ENCODE measurements around the gene KLRC3. TPM values are rescaled to one million over a fixed set of nuclear protein-coding genes. Genes with fewer than 3 reads are reported as not detected.

KLRC3 gene
- total and polyA plus RNA-seq, 2 donors (not counting 3 experiments of a cell fraction or from before 2014, with no cell fraction given): not detected

- CTCF ChIA-PET: no interaction called here
- Histone ChIP-seq H3K9ac (replicated peaks; ENCODE audit: extremely low read depth, insufficient read depth, low read length) (no peak overlapping the region), H3K9me3 (replicated peaks; ENCODE audit: control insufficient read depth, insufficient read depth, low read length) (no peaks in the 10 kb centered on the region), H3K79me2 (ENCODE audit: control insufficient read depth, insufficient read depth, low read length) (no peaks in the 10 kb centered on the region), H3K4me1 (ENCODE audit: control insufficient read depth, extremely low read depth, insufficient read depth, low read length) (no peaks in the 10 kb centered on the region), H4K20me1 (replicated peaks; ENCODE audit: control insufficient read depth, extremely low read depth, insufficient read depth, low read length) (no peaks in the 10 kb centered on the region), H3K4me3 (replicated peaks in 1 of 3; ENCODE audit: insufficient read depth in 1 of 3, low read depth in 1 of 3, low read length in 3 of 3) (no peak overlapping the region), H3K27ac (ENCODE audit: insufficient read depth, low read depth, low read length) (no peak overlapping the region), H3K36me3 (ENCODE audit: control insufficient read depth in 2 of 2, extremely low read depth in 1 of 2, insufficient read depth in 2 of 2, low read length in 2 of 2) (no peaks in the 10 kb centered on the region), H3K9me1 (replicated peaks; ENCODE audit: control insufficient read depth, extremely low read depth, insufficient read depth, low read length) (no peaks in the 10 kb centered on the region), H2AFZ (ENCODE audit: low read depth, low read length) (no peak overlapping the region), H3K4me2 (ENCODE audit: insufficient read depth, low read length) (no peak overlapping the region), H3K27me3 (ENCODE audit: control insufficient read depth in 2 of 2, insufficient read depth in 2 of 2, low read length in 2 of 2) (no peaks in the 10 kb centered on the region)
- no peak for FAIRE-seq
- dilution Hi-C loops (cut with MboI; ENCODE audit: extremely low pct_ligation_motif_present, low sequenced_read_pairs): no loop called here
- no peak for DNase-seq (ENCODE audit: low read depth, low spot score)
- BruUV-seq (replicated peaks): no TSS peak
- intact Hi-C loops (cut with micrococcal nuclease): no loop called here
- POLR2A ChIA-PET: no interaction called here
- no peak for TF ChIP-seq MYC (IDR thresholded peaks at IDR 0.05; ENCODE audit: low read depth, low read length)
- no peak for TF ChIP-seq GATA2 (IDR thresholded peaks at IDR 0.05; ENCODE audit: insufficient read depth, insufficient read length, low read depth, low read length)
- no peak for TF ChIP-seq POLR2AphosphoS5 (IDR thresholded peaks at IDR 0.05; ENCODE audit: insufficient read depth, low read depth, low read length)
Measured at GRCh38 chr12:10400829-10401228, 19.6 kb downstream of the KLRC3 start.

- DNase-seq (ENCODE audit: low read depth, low spot score): no peak
- Histone ChIP-seq H2AFZ (ENCODE audit: low read depth, low read length) (no peak overlapping the region), H3K9me3 (replicated peaks; ENCODE audit: control insufficient read depth, insufficient read depth, low read length) (no peaks in the 10 kb centered on the region), H3K4me3 (replicated peaks in 1 of 3; ENCODE audit: insufficient read depth in 1 of 3, low read depth in 1 of 3, low read length in 3 of 3) (no peak overlapping the region), H3K9ac (replicated peaks; ENCODE audit: extremely low read depth, insufficient read depth, low read length) (no peak overlapping the region), H3K9me1 (replicated peaks; ENCODE audit: control insufficient read depth, extremely low read depth, insufficient read depth, low read length) (no peaks in the 10 kb centered on the region), H3K27ac (ENCODE audit: insufficient read depth, low read depth, low read length) (no peak overlapping the region), H3K27me3 (ENCODE audit: control insufficient read depth in 2 of 2, insufficient read depth in 2 of 2, low read length in 2 of 2) (no peaks in the 10 kb centered on the region), H3K4me1 (ENCODE audit: control insufficient read depth, extremely low read depth, insufficient read depth, low read length) (no peaks in the 10 kb centered on the region), H3K36me3 (ENCODE audit: control insufficient read depth in 2 of 2, extremely low read depth in 1 of 2, insufficient read depth in 2 of 2, low read length in 2 of 2) (no peaks in the 10 kb centered on the region), H3K79me2 (ENCODE audit: control insufficient read depth, insufficient read depth, low read length) (no peaks in the 10 kb centered on the region), H3K4me2 (ENCODE audit: insufficient read depth, low read length) (no peak overlapping the region), H4K20me1 (replicated peaks; ENCODE audit: control insufficient read depth, extremely low read depth, insufficient read depth, low read length) (no peaks in the 10 kb centered on the region)
- POLR2A ChIA-PET: no interaction called here
- intact Hi-C loops (cut with micrococcal nuclease): no loop called here
- BruUV-seq (replicated peaks): no TSS peak
- no peak for FAIRE-seq
- CTCF ChIA-PET: no interaction called here
- dilution Hi-C loops (cut with MboI; ENCODE audit: extremely low pct_ligation_motif_present, low sequenced_read_pairs): no loop called here
- TF ChIP-seq GATA2 (IDR thresholded peaks at IDR 0.05; ENCODE audit: insufficient read depth, insufficient read length, low read depth, low read length): no peak
- no peak for TF ChIP-seq JUN (IDR thresholded peaks at IDR 0.05; ENCODE audit: borderline replicate concordance, insufficient read depth, insufficient read length, low read depth)
- no peak for TF ChIP-seq FOS (IDR thresholded peaks at IDR 0.05; ENCODE audit: borderline replicate concordance, insufficient read depth, low read length)
- TF ChIP-seq CTCF (IDR thresholded peaks at IDR 0.05; ENCODE audit: extremely low read depth in 1 of 2, insufficient read depth in 1 of 2, low read depth in 1 of 2, low read length in 2 of 2): no peak
- TF ChIP-seq MYC (IDR thresholded peaks at IDR 0.05; ENCODE audit: low read depth, low read length): no peak
- TF ChIP-seq EZH2 (IDR thresholded peaks at IDR 0.05; ENCODE audit: borderline replicate concordance, low read depth, low read length, severe bottlenecking): no peak
- TF ChIP-seq MAX (IDR thresholded peaks at IDR 0.05; ENCODE audit: insufficient read depth, insufficient read length): no peak
- TF ChIP-seq POLR2AphosphoS5 (IDR thresholded peaks at IDR 0.05; ENCODE audit: insufficient read depth, low read depth, low read length): no peak
- TF ChIP-seq POLR2A (IDR thresholded peaks at IDR 0.05; ENCODE audit: low read depth, low read length): no peak
Measured at GRCh38 chr12:10398168-10398567, 22.2 kb downstream of the KLRC3 start.

Measured in endothelial cell of umbilical vein (primary cell).